ENCODE data around the gene ZNF649. TPM values are rescaled to one million over a fixed set of nuclear protein-coding genes. Genes with fewer than 3 reads are reported as not detected.

Gene ZNF649
- total and polyA plus RNA-seq, 7 donors = 2.3 to 14.6 (median 10.5) TPM

DNA sequence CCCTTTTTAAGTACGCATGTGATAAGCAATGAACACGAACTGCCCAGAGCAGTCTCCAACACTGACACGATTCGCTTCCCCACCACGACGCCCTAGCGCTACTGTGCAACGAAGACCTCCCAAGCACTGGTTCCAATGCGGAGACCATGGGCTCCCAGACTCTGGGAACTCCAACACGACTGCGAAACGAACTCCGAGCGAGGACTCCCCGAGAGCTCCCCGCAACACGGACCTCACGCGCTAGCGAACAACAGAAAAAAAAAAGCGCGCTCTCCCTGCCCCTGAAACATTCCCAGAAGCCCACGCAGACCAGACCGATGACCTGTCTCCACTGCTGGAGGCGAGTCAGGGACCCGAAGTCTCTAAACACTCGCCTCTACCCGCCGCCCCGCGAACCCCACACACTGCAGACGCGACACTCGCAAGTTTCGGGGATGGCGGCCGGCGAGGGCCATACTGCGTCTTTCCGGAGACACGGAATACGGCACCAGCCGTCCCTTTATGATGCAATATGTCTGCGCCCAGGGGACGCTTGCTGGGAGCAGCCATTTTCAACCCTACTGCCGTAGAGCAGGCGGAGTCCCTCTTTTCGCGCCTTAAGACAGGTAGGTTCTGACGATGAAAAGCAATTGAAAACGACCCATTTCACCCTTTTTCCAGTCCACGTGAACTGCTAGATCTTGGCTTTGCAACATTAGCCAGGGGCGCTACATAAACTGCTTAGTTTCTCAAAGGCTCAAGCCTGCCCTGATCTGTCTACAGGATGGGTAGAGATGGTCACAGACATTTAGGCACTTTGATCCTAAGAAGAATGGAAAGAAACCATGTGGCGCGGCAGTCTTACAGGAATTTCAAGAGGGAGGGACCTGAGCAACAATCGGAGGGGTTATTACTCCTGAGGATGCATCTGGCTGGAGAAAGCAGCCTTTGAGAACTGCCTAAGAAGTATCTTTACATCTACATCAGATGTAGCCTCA lies 17.0 kb downstream of the ZNF649 start, which contains the start of gene ZNF577:
TSS of gene ZNF577 (minus strand) at position 430 of the 977 bp plus-strand sequence. CDS start 7,569 bp downstream, outside the sequence.
- intact Hi-C loops (cut with DNase I) = loop anchor here (1.0 to 5.0 kb wide), 4 partner anchors 17 to 551 kb away; partner anchors contain the start of genes ZNF350, ZNF613 and ZNF649
- TF ChIP-seq, protein P1, sequence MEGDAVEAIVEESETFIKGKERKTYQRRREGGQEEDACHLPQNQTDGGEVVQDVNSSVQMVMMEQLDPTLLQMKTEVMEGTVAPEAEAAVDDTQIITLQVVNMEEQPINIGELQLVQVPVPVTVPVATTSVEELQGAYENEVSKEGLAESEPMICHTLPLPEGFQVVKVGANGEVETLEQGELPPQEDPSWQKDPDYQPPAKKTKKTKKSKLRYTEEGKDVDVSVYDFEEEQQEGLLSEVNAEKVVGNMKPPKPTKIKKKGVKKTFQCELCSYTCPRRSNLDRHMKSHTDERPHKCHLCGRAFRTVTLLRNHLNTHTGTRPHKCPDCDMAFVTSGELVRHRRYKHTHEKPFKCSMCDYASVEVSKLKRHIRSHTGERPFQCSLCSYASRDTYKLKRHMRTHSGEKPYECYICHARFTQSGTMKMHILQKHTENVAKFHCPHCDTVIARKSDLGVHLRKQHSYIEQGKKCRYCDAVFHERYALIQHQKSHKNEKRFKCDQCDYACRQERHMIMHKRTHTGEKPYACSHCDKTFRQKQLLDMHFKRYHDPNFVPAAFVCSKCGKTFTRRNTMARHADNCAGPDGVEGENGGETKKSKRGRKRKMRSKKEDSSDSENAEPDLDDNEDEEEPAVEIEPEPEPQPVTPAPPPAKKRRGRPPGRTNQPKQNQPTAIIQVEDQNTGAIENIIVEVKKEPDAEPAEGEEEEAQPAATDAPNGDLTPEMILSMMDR (IDR thresholded peaks at IDR 0.05) = no peak
- TF ChIP-seq EP300 (IDR thresholded peaks at IDR 0.05) (peak in 1 of 4 donors; percentile 48), POLR2AphosphoS5 (IDR thresholded peaks at IDR 0.05) (peak; percentile 74 to 89 (median 88)), POLR2A (IDR thresholded peaks at IDR 0.05) (no peak)
- H3K36me3 ChIP-seq = peaks cover 22 to 39% (median 30%) of the 10 kb centered on the region in 4 donors
- DNase-seq = peak; percentile 94
- H3K4me1 ChIP-seq = peaks cover 0 to 14% (median 10%) of the 10 kb centered on the region in 4 donors
- no peaks in the 10 kb centered on the region for H3K27me3 ChIP-seq
- peaks cover 16 to 35% (median 35%) of the 10 kb centered on the region in 4 donors for H3K9me3 ChIP-seq
- H3K27ac ChIP-seq = peak within 1 kb of the TSS; percentile 80 to 83 (median 80)
- 6 to 9% methylated on average over 56 of the region's 56 CpGs for WGBS, 2 donors
- H3K4me3 ChIP-seq = peak within 1 kb of the TSS; percentile 58 to 72 (median 62)

DNA sequence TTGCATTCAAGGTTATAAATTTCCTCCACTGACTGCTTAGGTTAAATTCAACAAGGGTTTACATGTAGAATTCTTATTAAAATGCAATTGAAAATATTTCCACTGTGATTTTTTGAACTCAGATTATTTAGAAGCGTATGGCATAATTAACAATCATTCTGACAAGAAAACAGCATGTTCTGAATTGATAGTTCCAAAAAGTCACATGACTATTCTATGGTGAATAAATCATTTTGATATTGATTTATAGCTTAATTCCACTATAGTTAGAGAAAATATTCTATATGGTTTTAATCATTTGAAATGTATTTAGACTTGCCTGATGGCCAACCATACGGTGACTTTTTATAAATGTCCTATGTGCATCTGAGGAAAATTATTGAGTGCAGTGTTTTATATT lies 20.1 kb downstream of the ZNF649 start:
- TF ChIP-seq, protein P1 (IDR thresholded peaks at IDR 0.05) = no peak
- TF ChIP-seq POLR2A (IDR thresholded peaks at IDR 0.05) (no peak), POLR2AphosphoS5 (IDR thresholded peaks at IDR 0.05) (no peak), EP300 (IDR thresholded peaks at IDR 0.05) (no peak)
- H3K9me3 ChIP-seq = peaks cover 0 to 25% (median 7%) of the 10 kb centered on the region in 4 donors

DNA sequence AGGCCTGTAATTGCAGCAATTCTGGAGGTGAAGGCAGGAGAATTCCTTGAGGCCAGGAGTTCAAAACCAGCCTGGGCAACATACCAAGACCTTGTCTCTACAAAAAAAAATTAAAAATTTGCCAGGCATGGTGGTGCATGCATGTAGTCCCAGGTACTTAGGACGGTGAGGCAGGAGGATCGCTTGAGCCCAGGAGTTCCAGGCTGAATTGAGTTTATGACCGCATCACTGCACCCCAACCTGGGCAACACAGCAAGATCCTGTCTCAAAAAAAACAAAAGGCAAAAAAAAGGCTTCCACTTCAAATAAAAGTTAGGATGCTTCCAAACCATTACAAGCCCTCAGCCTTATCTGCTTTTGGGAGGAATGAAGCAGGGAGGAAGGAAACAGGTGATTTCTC lies 22.3 kb downstream of the ZNF649 start:
- no peaks in the 10 kb centered on the region for H3K27me3 ChIP-seq
- H3K9me3 ChIP-seq = peaks cover 0 to 29% (median 0%) of the 10 kb centered on the region in 4 donors
- TF ChIP-seq, protein P1 (IDR thresholded peaks at IDR 0.05) = no peak
- TF ChIP-seq POLR2AphosphoS5 (IDR thresholded peaks at IDR 0.05) (no peak), POLR2A (IDR thresholded peaks at IDR 0.05) (no peak), EP300 (IDR thresholded peaks at IDR 0.05) (no peak)
- no peak for DNase-seq
- H3K36me3 ChIP-seq = peaks cover under 1 to 33% (median 21%) of the 10 kb centered on the region in 4 donors
- intact Hi-C loops (cut with DNase I) = no loop called here
- WGBS, 2 donors = 97 to 98% methylated on average over 3 of the region's 3 CpGs
- peaks cover 0 to 10% (median 8%) of the 10 kb centered on the region in 4 donors for H3K4me1 ChIP-seq
- H3K4me3 ChIP-seq = no peak overlapping the region
- no peak overlapping the region for H3K27ac ChIP-seq

More for the DNA sequence above, 20.1 kb downstream of the ZNF649 start:
- no peak overlapping the region for H3K4me3 ChIP-seq
- intact Hi-C loops (cut with DNase I) = loop anchor here (5.0 kb wide), 2 partner anchors 103 to 547 kb away; partner anchors contain the start of gene ZNF350
- WGBS, 2 donors = 96% methylated on average over 2 of the region's 2 CpGs
- no peak overlapping the region for H3K27ac ChIP-seq
- H3K4me1 ChIP-seq = peaks cover 0 to 14% (median 10%) of the 10 kb centered on the region in 4 donors
- DNase-seq = no peak
- H3K27me3 ChIP-seq = no peaks in the 10 kb centered on the region
- H3K36me3 ChIP-seq = peaks cover 0 to 19% (median 9%) of the 10 kb centered on the region in 4 donors

DNA sequence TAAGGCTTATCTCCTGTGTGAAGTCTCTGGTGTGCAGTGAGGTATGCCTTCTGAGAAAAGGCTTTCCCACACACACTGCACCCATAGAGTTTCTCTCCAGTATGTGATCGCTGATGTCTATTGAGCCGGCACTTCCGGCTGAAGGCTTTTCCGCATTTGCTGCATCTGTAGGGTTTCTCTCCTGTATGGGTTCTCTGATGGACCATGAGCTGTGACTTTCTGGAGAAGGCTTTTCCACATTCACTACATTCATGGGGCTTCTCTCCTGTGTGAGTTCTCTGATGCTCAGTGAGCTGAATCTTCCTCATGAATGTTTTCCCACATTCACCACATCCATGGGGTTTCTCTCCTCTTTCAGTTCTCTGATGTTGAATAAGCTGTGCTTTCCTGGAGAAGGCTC lies 31.7 kb downstream of the ZNF649 start:
- peaks cover 31 to 60% (median 55%) of the 10 kb centered on the region in 4 donors for H3K36me3 ChIP-seq
- no peaks in the 10 kb centered on the region for H3K27me3 ChIP-seq
- intact Hi-C loops (cut with DNase I) = no loop called here
- H3K4me1 ChIP-seq = no peaks in the 10 kb centered on the region
- no peak for DNase-seq
- TF ChIP-seq, protein P1 (IDR thresholded peaks at IDR 0.05) = no peak
- TF ChIP-seq POLR2A (IDR thresholded peaks at IDR 0.05) (no peak), EP300 (IDR thresholded peaks at IDR 0.05) (no peak), POLR2AphosphoS5 (IDR thresholded peaks at IDR 0.05) (no peak)
- H3K27ac ChIP-seq = no peak overlapping the region
- 97 to 99% methylated on average over 4 of the region's 4 CpGs for WGBS, 2 donors
- no peak overlapping the region for H3K4me3 ChIP-seq
- H3K9me3 ChIP-seq = peaks cover 12 to 80% (median 38%) of the 10 kb centered on the region in 4 donors
